K562 (cell line): ENCODE data around the gene TBX1. TPM values are rescaled to one million over a fixed set of nuclear protein-coding genes. Genes with fewer than 3 reads are reported as not detected.

Experiments used
- ATAC-seq: fragments of 200-7000 bp; cut with Tn5 transposase; 3 replicates; pipeline ENCODE4 v1.9.1; 2020; ENCODE audit warnings: moderate library complexity
- BruUV-seq: library from RNA; stranded (reverse); fragments of 400-500 nt; replicated peaks from 2 replicates; lab custom pipeline; 2021; lab: Mats Ljungman, UMichigan
- CTCF ChIA-PET: fragments of 300-600 bp; formaldehyde crosslinking; extraction: SDS; loops from one replicate; lab custom pipeline; 2021; ENCODE audit warnings: low intra/inter-chr PET ratio; lab: Yijun Ruan, JAX
- POLR2A ChIA-PET: fragments of 300-600, 350-650 bp; sonication (Branson Sonifier 250); formaldehyde crosslinking; extraction: SDS; loops from one replicate; lab custom pipeline; 2021; ENCODE audit warnings: antibody characterized with exemption, inconsistent platforms; lab: Yijun Ruan, JAX
- DNase-seq, 4 experiments: peaks; one replicate each; pipeline versions ENCODE4 v3.0.0 to v3.0.0-alpha.2; 2011 to 2018; ENCODE audit warnings: low spot score in 3 of 4, mixed read lengths in 3 of 4; ENCODE audit errors: extremely low read depth in 1 of 4
- FAIRE-seq: peaks from 2 replicates; lab custom pipeline; 2011; peaks lifted over from hg19 to GRCh38; lab: Jason Lieb, UNC
- H2AFZ ChIP-seq: 2 replicates; pipeline ENCODE4 v1.6.0; 2011; ENCODE audit warnings: low read depth, low read length, control low read depth, inconsistent platforms
- H3K27ac ChIP-seq: fragments of 200-600 bp; 3 replicates; pipeline ENCODE4 v1.8.0; 2011; ENCODE audit warnings: low read depth, mild to moderate bottlenecking, control low read depth, inconsistent platforms, low read length, moderate library complexity, mixed read lengths; ENCODE audit errors: extremely low read depth
- H3K27me3 ChIP-seq, 2 experiments: fragments of 300-600 bp in 1 of 2; 2 replicates in 1 of 2; 3 replicates in 1 of 2; pipeline versions ENCODE4 v1.6.0 to v1.8.0; 2011; ENCODE audit warnings: inconsistent platforms in 2 of 2, low read length in 2 of 2, mild to moderate bottlenecking in 1 of 2, mixed read lengths in 1 of 2, moderate library complexity in 1 of 2; ENCODE audit not compliant: control insufficient read depth in 2 of 2, insufficient read depth in 2 of 2
- H3K36me3 ChIP-seq: fragments of 300-600 bp; 3 replicates; pipeline ENCODE4 v1.8.0; 2011; ENCODE audit warnings: mild to moderate bottlenecking, low read length, inconsistent platforms; ENCODE audit not compliant: control insufficient read depth, insufficient read depth
- H3K4me1 ChIP-seq, 2 experiments: fragments of 200-600 bp in 1 of 2; replicated peaks in 1 of 2; 2 replicates in 1 of 2; 3 replicates in 1 of 2; pipeline versions ENCODE4 v1.5.1 to v1.8.0; 2011; ENCODE audit warnings: inconsistent platforms in 2 of 2, low read length in 2 of 2, mild to moderate bottlenecking in 1 of 2, mixed read lengths in 1 of 2, moderate library complexity in 1 of 2; ENCODE audit not compliant: control insufficient read depth in 2 of 2, insufficient read depth in 2 of 2
- H3K4me2 ChIP-seq: 2 replicates; pipeline ENCODE4 v1.6.1; 2011; ENCODE audit warnings: low read length, control low read depth, inconsistent platforms, mixed read lengths; ENCODE audit not compliant: insufficient read depth
- H3K4me3 ChIP-seq: fragments of 200-600 bp; sonication (generic), shearing (Covaris generic); 2 replicates; pipeline ENCODE4 v1.5.1; 2016; ENCODE audit warnings: control low read depth, inconsistent platforms
- H3K79me2 ChIP-seq: fragments of 200-600 bp; 3 replicates; pipeline ENCODE4 v1.8.0; 2011; ENCODE audit warnings: low read length, inconsistent platforms; ENCODE audit not compliant: control insufficient read depth, insufficient read depth
- H3K9ac ChIP-seq, 2 experiments: 2 replicates each; pipeline versions ENCODE4 v1.6.0 to v1.6.1; 2011; ENCODE audit warnings: low read depth in 2 of 2, low read length in 2 of 2, control low read depth in 1 of 2, inconsistent platforms in 1 of 2, mild to moderate bottlenecking in 1 of 2, mixed read lengths in 1 of 2; ENCODE audit not compliant: insufficient read depth in 1 of 2
- H3K9me1 ChIP-seq: one replicate; pipeline ENCODE4 v1.6.0; 2011; ENCODE audit warnings: inconsistent platforms, mild to moderate bottlenecking, low read length, moderate library complexity; ENCODE audit not compliant: control insufficient read depth, insufficient read depth
- H3K9me3 ChIP-seq: replicated peaks from 2 replicates; pipeline ENCODE4 v1.5.1; 2011; ENCODE audit warnings: low read depth, low read length, inconsistent platforms; ENCODE audit not compliant: control insufficient read depth, insufficient read depth
- H4K20me1 ChIP-seq: replicated peaks from 2 replicates; pipeline ENCODE4 v1.6.1; 2011; ENCODE audit warnings: low read length, inconsistent platforms, mixed read lengths; ENCODE audit not compliant: control insufficient read depth, insufficient read depth
- CREB1 ChIP-seq, 2 experiments: sonication (generic) in 1 of 2; formaldehyde crosslinking in 1 of 2; IDR thresholded peaks; 2 replicates each; pipeline versions ENCODE4 v1.6.1 to v1.8.0; 2012 to 2022; ENCODE audit warnings: inconsistent platforms in 1 of 2, mild to moderate bottlenecking in 1 of 2, missing genetic modification reagents in 1 of 2, moderate library complexity in 1 of 2
- EP400 ChIP-seq: fragments of 450-650 bp; IDR thresholded peaks from 2 replicates; pipeline ENCODE4 v1.6.1; 2017; ENCODE audit warnings: antibody characterized with exemption, mild to moderate bottlenecking, moderate library complexity
- EWSR1 ChIP-seq: fragments of 450-650 bp; IDR thresholded peaks from 2 replicates; pipeline ENCODE4 v1.6.1; 2018; ENCODE audit warnings: borderline replicate concordance, mild to moderate bottlenecking, low read depth, moderate library complexity; ENCODE audit not compliant: partially characterized antibody
- GABPA ChIP-seq: fragments of 200-800 bp; sonication (Bioruptor generic); conservative IDR thresholded peaks from 2 replicates; pipeline ENCODE4 v1.6.1; 2016; ENCODE audit warnings: low read depth, missing genetic modification characterization, missing compliant biosample characterization
- HDAC1 ChIP-seq, 2 experiments: fragments of 450-650 bp; IDR thresholded peaks; 2 replicates each; pipeline ENCODE4 v1.6.1; 2016 to 2017; ENCODE audit warnings: inconsistent platforms in 1 of 2, mild to moderate bottlenecking in 1 of 2, moderate library complexity in 1 of 2
- HES1 ChIP-seq: fragments of 450-650 bp; IDR thresholded peaks from 2 replicates; pipeline ENCODE4 v1.6.1; 2016; ENCODE audit warnings: low read depth, mild to moderate bottlenecking, moderate library complexity
- HIVEP1 ChIP-seq: fragments of 250-450 bp; sonication (Bioruptor Pico); IDR thresholded peaks from 2 replicates; pipeline ENCODE4 v1.4.0; 2020; ENCODE audit warnings: mild to moderate bottlenecking
- HMG20B ChIP-seq: fragments of 250-450 bp; sonication (Bioruptor Pico); IDR thresholded peaks from 2 replicates; pipeline ENCODE4 v1.5.0; 2021; ENCODE audit warnings: mild to moderate bottlenecking
- MAX ChIP-seq: sonication (generic); formaldehyde crosslinking; IDR thresholded peaks from 2 replicates; pipeline ENCODE4 v1.9.0; 2022; ENCODE audit warnings: mild to moderate bottlenecking, missing genetic modification reagents
- MCM2 ChIP-seq: fragments of 450-650 bp; IDR thresholded peaks from 2 replicates; pipeline ENCODE4 v1.6.1; 2017; ENCODE audit warnings: low read depth, mild to moderate bottlenecking
- MXI1 ChIP-seq: IDR thresholded peaks from 2 replicates; pipeline ENCODE4 v1.6.1; 2011; ENCODE audit warnings: low read depth, mild to moderate bottlenecking, improper control_type of control experiment, low read length
- RCOR1 ChIP-seq, 2 experiments: IDR thresholded peaks; 2 replicates each; pipeline ENCODE4 v1.6.1; 2012; ENCODE audit warnings: low read depth in 2 of 2, low read length in 2 of 2, borderline replicate concordance in 1 of 2, improper control_type of control experiment in 1 of 2
- U2AF1 ChIP-seq: fragments of 200-400 bp; formaldehyde crosslinking; optimal IDR thresholded peaks from 2 replicates; pipeline ENCODE3; 2017; ENCODE audit warnings: mild to moderate bottlenecking, low read depth, low read length, moderate library complexity
- ZNF184 ChIP-seq: sonication (generic); formaldehyde crosslinking; IDR thresholded peaks from 2 replicates; pipeline ENCODE4 v1.5.0; 2020; ENCODE audit warnings: missing genetic modification reagents
- ZNF445 ChIP-seq: fragments of 250-450 bp; sonication (Bioruptor Pico); IDR thresholded peaks from 2 replicates; pipeline ENCODE4 v1.4.0; 2020; ENCODE audit warnings: low read depth, mild to moderate bottlenecking, moderate library complexity
- ZNF76 ChIP-seq: fragments of 250-450 bp; sonication (Bioruptor Pico); IDR thresholded peaks from 2 replicates; pipeline ENCODE4 v1.4.0; 2020; ENCODE audit warnings: mild to moderate bottlenecking, moderate library complexity, borderline replicate concordance
- ZNF79 ChIP-seq: fragments of 250-450 bp; sonication (Bioruptor Pico); IDR thresholded peaks from 2 replicates; pipeline ENCODE4 v1.4.0; 2020; ENCODE audit warnings: low read depth, mild to moderate bottlenecking, moderate library complexity
- WGBS: fragments of 100-300 bp; shearing (Covaris generic); methylation state at CpG from one replicate; pipeline ENCODE4 v1.1.6; 2016; ENCODE audit warnings: low coverage, mixed read lengths; ENCODE audit not compliant: insufficient coverage; ENCODE audit errors: missing lambda C conversion rate; 5-methylcytosine and 5-hydroxymethylcytosine counted together
- in situ Hi-C: fragments of 300-500 bp; cut with MboI; formaldehyde crosslinking; loops from 4 replicates; pipeline ENCODE4 v1.15.0; 2018; ENCODE audit warnings: inconsistent platforms, mixed read lengths
- intact Hi-C: fragments of 100-400 bp; cut with micrococcal nuclease; formaldehyde crosslinking; loops from 2 replicates; pipeline ENCODE4 v1.14.2; 2022
- polyA plus RNA-seq, 8 experiments: library from polyadenylated mRNA; depleted of rRNA in 4 of 8; stranded (reverse) in 5 of 8; unstranded in 3 of 8; fragments of >200 nt; fragmentation: Nextera tagmentation in 2 of 8; fragmentation: Illumina TruSeq in 1 of 8; extraction: Ambion mirVana in 2 of 8; extraction: Trizol in 1 of 8; gene quantifications; 2 replicates each; pipeline versions ENCODE4 v1.2.1 to v1.2.3, GENCODE V29; 2011 to 2014; ENCODE audit warnings: inconsistent platforms in 1 of 8, missing spikeins in 1 of 8
- total RNA-seq, 7 experiments: library from RNA; depleted of rRNA in 6 of 7; stranded (reverse); fragments of >200 nt in 6 of 7; fragmentation: Illumina TruSeq in 2 of 7; extraction: Trizol in 2 of 7; gene quantifications; 2 replicates each; pipeline versions ENCODE4 v1.2.1 to v1.2.3, GENCODE V29; 2011 to 2021; ENCODE audit warnings: low replicate concordance in 1 of 7
- TF ChIP-seq, protein P1 (sequence below): fragments of 250-450 bp; sonication (Bioruptor Pico); IDR thresholded peaks from 2 replicates; pipeline ENCODE4 v1.5.0; 2020; ENCODE audit warnings: mild to moderate bottlenecking, borderline replicate concordance

The TBX1 gene
- total and polyA plus RNA-seq, 9 of the 15 experiments (the other 6 are each of a cell fraction or from before 2014, with no cell fraction given) = 0.07 to 35.0 (median 3.9) TPM

DNA sequence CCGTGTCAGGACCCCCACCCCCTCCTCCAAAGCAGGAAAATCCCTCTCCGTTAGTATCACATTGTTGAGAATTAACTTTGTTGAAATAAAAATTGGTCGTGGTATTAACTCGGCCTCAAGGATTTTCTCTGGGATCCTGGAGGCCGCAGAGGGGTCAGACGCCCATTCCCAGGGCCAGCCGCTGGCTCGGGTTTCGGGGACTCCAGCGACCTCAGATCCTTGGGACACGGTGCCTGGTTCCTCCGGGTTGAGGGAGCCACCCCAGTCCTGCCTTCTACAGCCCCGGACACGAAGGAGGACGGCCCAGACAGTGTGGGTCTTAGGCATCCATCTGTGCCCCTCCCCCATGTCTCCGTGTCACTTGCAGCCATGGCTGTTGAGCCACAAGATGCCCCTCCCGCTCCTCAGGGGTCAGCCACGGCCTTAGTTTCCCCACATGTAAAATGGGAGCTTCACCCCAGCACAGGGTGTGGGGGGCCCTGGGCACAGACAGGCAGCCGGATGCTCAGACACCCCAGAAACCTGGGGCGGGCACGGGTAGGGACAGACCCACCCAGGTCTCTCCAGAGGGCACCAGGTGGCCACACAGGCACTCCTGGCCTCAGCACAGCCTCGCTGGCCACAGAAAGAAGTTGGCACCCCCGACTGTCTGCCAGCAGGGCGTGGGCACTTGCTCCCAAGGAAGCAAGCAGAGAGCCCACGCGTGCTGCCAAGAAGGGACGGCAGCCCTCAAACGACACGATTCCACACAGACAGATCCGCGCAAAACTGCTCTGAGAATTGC is 21.7 kb upstream of the TBX1 start:
- Histone ChIP-seq H3K4me3 (no peak overlapping the region), H3K9me3 (no peaks in the 10 kb centered on the region), H3K79me2 (no peaks in the 10 kb centered on the region), H3K36me3 (no peaks in the 10 kb centered on the region), H3K9ac (peak overlapping the region in 1 of 2 experiments; percentile 69; a peak in 2 of 4 replicates), H3K4me2 (no peak overlapping the region), H3K4me1 (peaks cover 0 to 79% of the 10 kb centered on the region in 2 experiments; a peak in 2 of 5 replicates), H3K9me1 (no peaks in the 10 kb centered on the region), H2AFZ (no peak overlapping the region), H3K27me3 (peaks cover 0 to 68% of the 10 kb centered on the region in 2 experiments; a peak in 3 of 5 replicates), H3K27ac (no peak overlapping the region), H4K20me1 (peaks cover 30% of the 10 kb centered on the region)
- in situ Hi-C loops (no loop called here), intact Hi-C loops (no loop called here)
- FAIRE-seq (peak; percentile 15), DNase-seq (peak in 1 of 4 experiments; percentile 58), ATAC-seq (no peak)
- CTCF ChIA-PET = interaction anchor here (0.7 kb wide), 2 partner anchors 175 to 454 kb away, joined by 4 to 5 read pairs; no protein-coding TSS in a partner anchor
- 23% methylated on average over 31 of the region's 31 CpGs for WGBS
- POLR2A ChIA-PET = interaction anchor here (0.7 to 1.5 kb wide), 4 partner anchors 8 to 157 kb away, joined by 3 to 9 read pairs (median 4); no protein-coding TSS in a partner anchor
- BruUV-seq = no TSS peak
- TF ChIP-seq RCOR1 (IDR thresholded peaks at IDR 0.05; ENCODE audit: borderline replicate concordance in 1 of 2, low read depth in 2 of 2, low read length in 2 of 2) (no peak), ZNF184 (CRISPR knock-in tag) (no peak), HIVEP1 (CRISPR knock-in tag) (no peak), HDAC1 (IDR thresholded peaks at IDR 0.05) (no peak), ZNF445 (CRISPR knock-in tag) (no peak), EP400 (no peak), MAX (CRISPR knock-in tag) (no peak), MCM2 (no peak), CREB1 (IDR thresholded peaks at IDR 0.05) (no peak), CREB1 (CRISPR knock-in tag; IDR thresholded peaks at IDR 0.05) (no peak), HES1 (no peak), MXI1 (no peak), ZNF76 (CRISPR knock-in tag) (no peak), GABPA (tag) (no peak), ZNF79 (CRISPR knock-in tag) (no peak), EWSR1 (no peak), HMG20B (CRISPR knock-in tag) (no peak), U2AF1 (no peak)
- TF ChIP-seq, protein P1, sequence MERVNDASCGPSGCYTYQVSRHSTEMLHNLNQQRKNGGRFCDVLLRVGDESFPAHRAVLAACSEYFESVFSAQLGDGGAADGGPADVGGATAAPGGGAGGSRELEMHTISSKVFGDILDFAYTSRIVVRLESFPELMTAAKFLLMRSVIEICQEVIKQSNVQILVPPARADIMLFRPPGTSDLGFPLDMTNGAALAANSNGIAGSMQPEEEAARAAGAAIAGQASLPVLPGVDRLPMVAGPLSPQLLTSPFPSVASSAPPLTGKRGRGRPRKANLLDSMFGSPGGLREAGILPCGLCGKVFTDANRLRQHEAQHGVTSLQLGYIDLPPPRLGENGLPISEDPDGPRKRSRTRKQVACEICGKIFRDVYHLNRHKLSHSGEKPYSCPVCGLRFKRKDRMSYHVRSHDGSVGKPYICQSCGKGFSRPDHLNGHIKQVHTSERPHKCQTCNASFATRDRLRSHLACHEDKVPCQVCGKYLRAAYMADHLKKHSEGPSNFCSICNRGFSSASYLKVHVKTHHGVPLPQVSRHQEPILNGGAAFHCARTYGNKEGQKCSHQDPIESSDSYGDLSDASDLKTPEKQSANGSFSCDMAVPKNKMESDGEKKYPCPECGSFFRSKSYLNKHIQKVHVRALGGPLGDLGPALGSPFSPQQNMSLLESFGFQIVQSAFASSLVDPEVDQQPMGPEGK (CRISPR knock-in tag) = no peak
